ACHN (cell line): Measurements from ENCODE around the gene GEMIN2.
"Not testable (repeated sequence)": the region's sequence is repeated elsewhere in the genome, so short reads cannot be mapped to it uniquely, and the experiment has no call there.

Experiments used
- DNase-seq: peaks from one replicate; pipeline ENCODE4 v3.0.0-alpha.2; 2015
- in situ Hi-C: cut with HindIII; loops from 2 replicates; pipeline ENCODE4 v1.10.0; 2017; ENCODE audit warnings: low sequenced_read_pairs, low pct_ligation_motif_present, low pct_unique_long_range_greater_than_20kb

The GEMIN2 gene

GRCh38 chr14:39114073-39114838 lies at the start of gene GEMIN2:
Gene GEMIN2 (plus strand): TSS chr14:39114323. CDS start chr14:39114339, 16 bp downstream.
- peak; percentile 94 for DNase-seq
- in situ Hi-C loops: no loop called here

- in situ Hi-C loops, DNase-seq: not testable (repeated sequence)
Observed at GRCh38 chr14:39069169-39069805, 44.8 kb upstream of the GEMIN2 start.

DNA sequence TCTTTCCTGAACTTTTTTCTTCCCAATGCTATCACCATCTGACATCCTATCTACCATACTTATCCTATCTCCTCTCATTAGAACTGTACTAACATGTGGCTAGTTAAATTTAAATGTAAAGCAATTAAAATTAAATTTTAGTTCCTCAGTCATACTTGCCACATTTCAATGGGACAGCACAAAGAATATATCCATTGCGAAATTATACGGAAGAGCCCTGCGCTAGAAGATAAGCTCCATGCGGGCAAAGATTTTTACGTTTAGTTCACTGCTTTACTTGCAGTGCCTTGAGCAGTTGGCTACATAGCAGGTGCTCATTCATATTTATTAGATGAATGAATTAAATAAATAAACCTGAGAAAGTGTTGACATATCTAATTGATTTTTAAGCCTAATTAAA lies 44.2 kb upstream of the GEMIN2 start:
- in situ Hi-C loops: no loop called here
- no peak for DNase-seq

GRCh38 chr14:39071096-39071495 lies 43.0 kb upstream of the GEMIN2 start:
- in situ Hi-C loops: no loop called here
- DNase-seq: no peak

- in situ Hi-C loops: no loop called here
- DNase-seq: no peak
Observed at GRCh38 chr14:39080886-39081285, 33.2 kb upstream of the GEMIN2 start.

DNA sequence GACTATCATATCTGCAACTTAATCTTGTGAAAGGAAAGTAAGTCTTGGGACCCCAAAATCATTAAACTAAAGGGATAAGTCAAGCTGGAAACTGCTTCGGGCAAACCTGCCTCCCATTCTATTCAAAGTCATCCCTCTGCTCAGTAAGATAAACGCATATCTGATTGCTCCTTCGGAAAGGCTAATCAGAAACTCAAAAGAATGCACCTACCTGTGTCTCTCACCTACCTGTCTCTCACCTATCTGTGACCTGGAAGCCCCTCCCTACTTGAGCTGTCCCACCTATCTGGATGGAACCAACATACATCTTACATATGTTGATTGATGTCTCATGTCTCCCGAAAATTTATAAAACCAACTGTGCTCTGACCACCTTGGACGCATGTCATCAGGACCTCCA lies 31.0 kb upstream of the GEMIN2 start:
- DNase-seq: no peak
- in situ Hi-C loops: no loop called here

- in situ Hi-C loops: no loop called here
- no peak for DNase-seq
Observed at GRCh38 chr14:39085933-39086332, 28.2 kb upstream of the GEMIN2 start.

DNA sequence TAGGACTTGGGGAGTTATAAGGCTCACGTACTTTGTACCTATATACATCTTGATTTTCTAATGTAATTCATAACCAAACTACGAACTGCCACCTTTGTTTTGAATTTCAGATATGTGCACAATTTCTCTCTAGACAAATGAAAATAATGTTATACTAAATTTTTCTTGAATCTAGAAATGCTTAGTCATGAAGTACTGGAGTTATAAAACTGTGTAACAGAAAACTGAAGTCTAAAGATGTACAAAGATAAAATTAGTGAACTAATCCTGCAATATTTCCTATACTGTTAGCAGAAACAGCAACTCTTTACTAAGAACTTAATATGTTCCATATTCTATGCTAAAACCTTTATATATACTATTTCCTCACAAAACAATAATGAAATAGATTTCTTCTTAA lies 26.6 kb upstream of the GEMIN2 start:
- in situ Hi-C loops: no loop called here

GRCh38 chr14:39090548-39091111 lies 23.5 kb upstream of the GEMIN2 start:
- no peak for DNase-seq
- in situ Hi-C loops: no loop called here

More for the DNA sequence above, 26.6 kb upstream of the GEMIN2 start:
- no peak for DNase-seq

- no peak for DNase-seq
- in situ Hi-C loops: no loop called here
Observed at GRCh38 chr14:39091716-39092115, 22.4 kb upstream of the GEMIN2 start.

- no peak for DNase-seq
- in situ Hi-C loops: no loop called here
Observed at GRCh38 chr14:39094515-39094914, 19.6 kb upstream of the GEMIN2 start.

DNA sequence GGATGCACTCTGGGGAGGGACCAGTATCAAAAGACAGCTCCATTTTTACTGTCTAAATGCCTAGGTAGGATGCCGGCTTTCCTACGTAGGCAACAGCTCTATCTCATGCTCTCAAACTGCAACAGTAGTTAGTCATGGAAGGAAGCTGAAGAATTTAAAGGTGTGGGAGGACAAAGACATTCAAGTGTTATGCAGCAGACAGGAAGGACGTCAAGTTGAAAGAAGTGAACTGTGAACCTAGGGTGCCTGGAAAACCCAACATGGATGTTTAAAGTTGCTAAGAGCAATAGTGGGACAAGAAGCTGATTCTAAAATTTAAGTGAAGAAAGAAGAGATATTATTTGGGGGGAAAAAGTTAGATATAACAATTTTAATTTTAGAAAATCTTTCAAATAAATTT lies 17.0 kb upstream of the GEMIN2 start:
- DNase-seq: no peak
- in situ Hi-C loops: no loop called here

GRCh38 chr14:39099215-39099614 lies 14.9 kb upstream of the GEMIN2 start:
- DNase-seq, in situ Hi-C loops: not testable (repeated sequence)

DNA sequence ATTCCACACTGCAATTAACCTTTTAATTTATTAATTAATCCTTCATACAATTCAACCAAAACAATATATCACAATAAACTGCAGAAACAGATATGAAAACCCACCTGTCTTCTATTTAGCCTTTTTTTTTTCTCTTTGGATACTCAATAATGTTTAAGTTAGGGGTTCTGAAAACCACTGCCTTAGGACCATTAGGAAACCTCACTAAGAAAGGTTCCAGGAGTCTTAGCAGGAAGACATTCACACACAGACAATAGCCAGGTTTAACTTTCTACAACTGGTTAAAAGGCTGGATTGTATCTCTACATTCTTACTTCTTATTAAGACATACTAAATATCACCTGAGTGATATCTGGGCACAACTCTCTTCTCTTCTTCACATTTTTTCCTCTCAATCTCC lies 14.4 kb upstream of the GEMIN2 start:
- in situ Hi-C loops: no loop called here

GRCh38 chr14:39102265-39102968 lies 11.7 kb upstream of the GEMIN2 start:
- in situ Hi-C loops: no loop called here
- peak; percentile 59 for DNase-seq

More for the DNA sequence above, 14.4 kb upstream of the GEMIN2 start:
- DNase-seq: no peak

- in situ Hi-C loops: no loop called here
- peak; percentile 88 for DNase-seq
Observed at GRCh38 chr14:39102969-39103957, 10.9 kb upstream of the GEMIN2 start, which contains the start of gene SEC23A. Gene SEC23A (minus strand): TSS chr14:39103235. CDS start chr14:39096118, 7,117 bp downstream.

- DNase-seq, in situ Hi-C loops: not testable (repeated sequence)
Observed at GRCh38 chr14:39104078-39104801, 9.9 kb upstream of the GEMIN2 start.
